SU-DHL-6 (cell line): ENCODE data around the gene ZNF496.
"Not testable (repeated sequence)": the region's sequence is repeated elsewhere in the genome, so short reads cannot be mapped to it uniquely, and the experiment has no call there.

Experiments used
- H2AFZ ChIP-seq: fragments of 200-600 bp; sonication (generic); 2 replicates; pipeline ENCODE4 v1.6.1; 2014; ENCODE audit warnings: low read depth, mild to moderate bottlenecking, moderate library complexity, mixed read lengths, antibody characterized with exemption, low read length; ENCODE audit not compliant: severe bottlenecking
- H3F3A ChIP-seq: fragments of 200-600 bp; shearing (Covaris generic); 2 replicates; pipeline ENCODE4 v1.6.0; 2016; ENCODE audit warnings: antibody characterized with exemption, mild to moderate bottlenecking; ENCODE audit not compliant: insufficient read depth
- H3K27ac ChIP-seq: fragments of 200-600 bp; sonication (generic); 2 replicates; pipeline ENCODE4 v1.5.1; 2016; ENCODE audit warnings: low read depth, mild to moderate bottlenecking, low read length, moderate library complexity, mixed read lengths
- H3K27me3 ChIP-seq: fragments of 200-600 bp; sonication (generic), shearing (Covaris generic); 2 replicates; pipeline ENCODE4 v1.6.0; 2014; ENCODE audit warnings: mild to moderate bottlenecking, low read length
- H3K36me3 ChIP-seq: fragments of 200-600 bp; sonication (generic); 2 replicates; pipeline ENCODE4 v1.6.1; 2014; ENCODE audit warnings: mild to moderate bottlenecking, low read length, mixed read lengths
- H3K4me2 ChIP-seq: fragments of 300-600, 200-600 bp; shearing (Covaris generic), sonication (generic); 2 replicates; pipeline ENCODE4 v1.6.0; 2014; ENCODE audit warnings: low read length, low read depth, mild to moderate bottlenecking; ENCODE audit not compliant: poor library complexity, severe bottlenecking
- H3K4me3 ChIP-seq: fragments of 200-600 bp; sonication (generic); 2 replicates; pipeline ENCODE4 v1.5.1; 2014; ENCODE audit warnings: antibody characterized with exemption, low read length, mild to moderate bottlenecking, mixed read lengths; ENCODE audit not compliant: insufficient read depth, poor library complexity, severe bottlenecking
- H3K79me2 ChIP-seq: fragments of 200-600 bp; sonication (generic); 2 replicates; pipeline ENCODE4 v1.6.1; 2014; ENCODE audit warnings: mild to moderate bottlenecking, low read length, moderate library complexity; ENCODE audit not compliant: insufficient read depth
- H3K9ac ChIP-seq: fragments of 200-600 bp; sonication (generic); 2 replicates; pipeline ENCODE4 v1.7.0; 2014; ENCODE audit warnings: mild to moderate bottlenecking, low read length
- H3K9me2 ChIP-seq: fragments of 200-600 bp; sonication (generic); replicated peaks from 2 replicates; pipeline ENCODE4 v1.6.1; 2014; ENCODE audit warnings: low read length; ENCODE audit not compliant: insufficient read depth
- H3K9me3 ChIP-seq: fragments of 200-600 bp; sonication (generic); 2 replicates; pipeline ENCODE4 v1.6.1; 2014; ENCODE audit warnings: low read length, mixed read lengths; ENCODE audit not compliant: insufficient read depth
- H4K20me1 ChIP-seq: fragments of 200-600 bp; sonication (generic); 2 replicates; pipeline ENCODE4 v1.6.1; 2014; ENCODE audit warnings: low read depth, mild to moderate bottlenecking, antibody characterized with exemption, low read length, moderate library complexity, mixed read lengths
- EZH2phosphoT487 ChIP-seq: fragments of 200-600 bp; sonication (generic), shearing (Covaris generic); conservative IDR thresholded peaks from 2 replicates; pipeline ENCODE4 v1.6.1; 2018; ENCODE audit warnings: mild to moderate bottlenecking, antibody characterized with exemption, low read length, moderate library complexity, mixed read lengths
- TF ChIP-seq, protein P1 (sequence below): fragments of 200-600 bp; sonication (generic); IDR thresholded peaks from one replicate; pipeline ENCODE4 v1.5.1; 2017; ENCODE audit warnings: antibody characterized with exemption, mild to moderate bottlenecking, low read length, moderate library complexity; ENCODE audit not compliant: insufficient read depth, poor library complexity, severe bottlenecking

The ZNF496 gene

DNA sequence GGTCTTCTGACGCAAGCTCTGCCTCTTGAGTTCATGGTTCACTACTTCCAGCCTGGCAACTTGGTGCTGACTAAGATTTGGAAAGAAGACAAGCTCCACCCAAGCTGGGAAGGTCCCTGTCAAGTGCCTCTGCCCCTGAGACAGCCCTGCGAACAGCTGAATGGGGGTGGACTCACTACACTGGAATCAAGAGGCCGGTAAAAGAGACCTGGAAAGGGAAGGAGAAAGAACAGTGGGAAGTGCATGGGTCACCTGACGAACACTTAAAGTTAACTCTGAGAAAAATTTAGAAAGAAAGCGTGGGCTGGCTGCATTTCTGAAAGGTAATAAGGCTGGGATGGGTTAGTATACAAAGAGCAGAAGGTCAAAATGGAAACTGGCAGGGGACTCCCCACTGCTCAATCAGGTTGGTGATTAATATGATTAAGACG, 26.1 kb upstream of the ZNF496 start:
- no peak for TF ChIP-seq EZH2phosphoT487
- TF ChIP-seq, protein P1, sequence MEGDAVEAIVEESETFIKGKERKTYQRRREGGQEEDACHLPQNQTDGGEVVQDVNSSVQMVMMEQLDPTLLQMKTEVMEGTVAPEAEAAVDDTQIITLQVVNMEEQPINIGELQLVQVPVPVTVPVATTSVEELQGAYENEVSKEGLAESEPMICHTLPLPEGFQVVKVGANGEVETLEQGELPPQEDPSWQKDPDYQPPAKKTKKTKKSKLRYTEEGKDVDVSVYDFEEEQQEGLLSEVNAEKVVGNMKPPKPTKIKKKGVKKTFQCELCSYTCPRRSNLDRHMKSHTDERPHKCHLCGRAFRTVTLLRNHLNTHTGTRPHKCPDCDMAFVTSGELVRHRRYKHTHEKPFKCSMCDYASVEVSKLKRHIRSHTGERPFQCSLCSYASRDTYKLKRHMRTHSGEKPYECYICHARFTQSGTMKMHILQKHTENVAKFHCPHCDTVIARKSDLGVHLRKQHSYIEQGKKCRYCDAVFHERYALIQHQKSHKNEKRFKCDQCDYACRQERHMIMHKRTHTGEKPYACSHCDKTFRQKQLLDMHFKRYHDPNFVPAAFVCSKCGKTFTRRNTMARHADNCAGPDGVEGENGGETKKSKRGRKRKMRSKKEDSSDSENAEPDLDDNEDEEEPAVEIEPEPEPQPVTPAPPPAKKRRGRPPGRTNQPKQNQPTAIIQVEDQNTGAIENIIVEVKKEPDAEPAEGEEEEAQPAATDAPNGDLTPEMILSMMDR, result no peak
- H3K9me3 ChIP-seq, result no peaks in the 10 kb centered on the region
- no peaks in the 10 kb centered on the region for H3K9me2 ChIP-seq
- no peak overlapping the region for H3K27ac ChIP-seq
- no peak overlapping the region for H2AFZ ChIP-seq
- no peak overlapping the region for H3K4me2 ChIP-seq
- H3K4me3 ChIP-seq, result no peak overlapping the region
- H3K9ac ChIP-seq, result no peak overlapping the region
- H3K27me3 ChIP-seq, result no peaks in the 10 kb centered on the region
- H3K79me2 ChIP-seq, result no peaks in the 10 kb centered on the region
- no peaks in the 10 kb centered on the region for H3K36me3 ChIP-seq
- H4K20me1 ChIP-seq, result no peaks in the 10 kb centered on the region
- H3F3A ChIP-seq, result no peaks in the 10 kb centered on the region

GRCh38 chr1:247357052-247357780, 25.5 kb upstream of the ZNF496 start:
- Histone ChIP-seq H3K4me2 (no peak overlapping the region), H3K79me2 (no peaks in the 10 kb centered on the region), H4K20me1 (no peaks in the 10 kb centered on the region), H3K36me3 (no peaks in the 10 kb centered on the region), H3F3A (no peaks in the 10 kb centered on the region), H3K27ac (no peak overlapping the region), H2AFZ (no peak overlapping the region), H3K27me3 (no peaks in the 10 kb centered on the region), H3K9me3 (no peaks in the 10 kb centered on the region), H3K9me2 (no peaks in the 10 kb centered on the region), H3K4me3 (no peak overlapping the region), H3K9ac (no peak overlapping the region)
- TF ChIP-seq, protein P1, result no peak
- no peak for TF ChIP-seq EZH2phosphoT487

DNA sequence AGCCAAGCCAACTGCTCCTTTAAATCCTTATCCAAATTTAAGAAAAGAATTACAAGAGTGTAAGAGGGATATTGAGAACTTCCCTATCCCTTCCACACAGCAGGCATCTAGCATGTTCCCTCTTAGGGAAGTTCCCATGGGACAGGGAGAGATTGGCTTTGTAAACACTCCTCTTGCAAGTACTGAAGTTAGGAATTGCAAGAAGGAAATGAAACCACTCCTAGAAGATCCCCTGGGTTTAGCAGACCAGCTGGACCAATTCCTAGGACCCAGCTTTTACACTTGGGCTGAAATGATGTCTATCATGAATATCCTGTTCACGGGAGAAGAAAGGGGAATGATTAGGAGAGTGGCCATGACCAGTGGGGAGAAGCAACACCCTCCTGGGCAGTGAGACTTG, 23.5 kb upstream of the ZNF496 start:
- H3K4me3 ChIP-seq, H3K36me3 ChIP-seq, H4K20me1 ChIP-seq, H2AFZ ChIP-seq, H3K79me2 ChIP-seq, H3K27me3 ChIP-seq, H3F3A ChIP-seq, H3K27ac ChIP-seq, H3K9me2 ChIP-seq, H3K9me3 ChIP-seq, H3K4me2 ChIP-seq, H3K9ac ChIP-seq: not testable (repeated sequence)

DNA sequence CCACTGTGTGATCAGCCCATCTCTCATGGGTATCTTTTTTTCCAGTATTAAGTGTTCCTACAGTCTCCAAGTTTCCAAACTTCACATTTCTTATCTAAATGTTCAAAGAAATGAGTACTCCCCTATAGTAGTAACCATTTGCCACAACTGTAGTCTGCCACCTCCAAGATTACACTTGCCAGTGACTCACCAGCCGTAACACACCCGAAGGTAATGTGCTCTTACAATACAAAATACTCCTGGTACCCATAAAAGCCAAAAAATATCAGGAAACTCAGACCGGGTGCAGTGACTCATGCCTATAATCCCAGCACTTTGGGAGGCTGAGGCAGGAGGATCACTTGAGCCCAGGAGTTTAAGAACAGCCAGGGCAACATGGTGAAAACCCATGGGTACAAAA, 20.5 kb upstream of the ZNF496 start:
- no peaks in the 10 kb centered on the region for H3K9me3 ChIP-seq
- no peak for TF ChIP-seq EZH2phosphoT487
- TF ChIP-seq, protein P1, result no peak
- no peak overlapping the region for H2AFZ ChIP-seq
- H3K9ac ChIP-seq, result no peak overlapping the region
- H3K27me3 ChIP-seq, result no peaks in the 10 kb centered on the region
- H3K9me2 ChIP-seq, result no peaks in the 10 kb centered on the region
- H3K79me2 ChIP-seq, result no peaks in the 10 kb centered on the region
- H3F3A ChIP-seq, result no peaks in the 10 kb centered on the region
- H3K27ac ChIP-seq, result no peak overlapping the region
- H4K20me1 ChIP-seq, result no peaks in the 10 kb centered on the region
- no peak overlapping the region for H3K4me3 ChIP-seq
- no peaks in the 10 kb centered on the region for H3K36me3 ChIP-seq
- H3K4me2 ChIP-seq, result no peak overlapping the region
